Fibroblast of lung (primary cell): Measurements from ENCODE around the gene OLIG3. TPM values are rescaled to one million over a fixed set of nuclear protein-coding genes. Genes with fewer than 3 reads are reported as not detected.

ENCODE experiments used
- DNase-seq, 2 donors: peaks; one replicate each; pipeline versions ENCODE4 v3.0.0 to v3.0.0-alpha.2; 2010; ENCODE audit warnings: low read depth in 2 of 2
- H2AFZ ChIP-seq: 2 replicates; pipeline ENCODE4 v1.5.1; 2012; ENCODE audit warnings: low read length, control low read depth, inconsistent platforms
- H3K27ac ChIP-seq: 2 replicates; pipeline ENCODE4 v1.5.1; 2011; ENCODE audit warnings: low read length, control low read depth; ENCODE audit not compliant: insufficient read depth
- H3K27me3 ChIP-seq: 2 replicates; pipeline ENCODE4 v1.5.1; 2011; ENCODE audit warnings: mild to moderate bottlenecking, low read length; ENCODE audit not compliant: control insufficient read depth, insufficient read depth
- H3K36me3 ChIP-seq: 2 replicates; pipeline ENCODE4 v1.5.1; 2011; ENCODE audit warnings: low read length; ENCODE audit not compliant: control insufficient read depth, insufficient read depth
- H3K4me1 ChIP-seq: 2 replicates; pipeline ENCODE4 v1.5.1; 2011; ENCODE audit warnings: low read length; ENCODE audit not compliant: control insufficient read depth, insufficient read depth; ENCODE audit errors: extremely low read depth
- H3K4me2 ChIP-seq: 2 replicates; pipeline ENCODE4 v1.5.1; 2011; ENCODE audit warnings: low read length, control low read depth; ENCODE audit not compliant: insufficient read depth; ENCODE audit errors: extremely low read depth
- H3K4me3 ChIP-seq, 4 experiments: fragments of 200-600 bp in 1 of 4; sonication (generic) in 1 of 4; replicated peaks in 1 of 4; 2 replicates each; pipeline ENCODE4 v1.5.1; 2011 to 2016; ENCODE audit warnings: low read length in 4 of 4, low read depth in 3 of 4, mild to moderate bottlenecking in 3 of 4, control low read depth in 2 of 4, inconsistent platforms in 1 of 4, mixed read lengths in 1 of 4; ENCODE audit not compliant: insufficient read depth in 1 of 4; ENCODE audit errors: control extremely low read depth in 1 of 4
- H3K79me2 ChIP-seq: 2 replicates; pipeline ENCODE4 v1.5.1; 2012; ENCODE audit warnings: mild to moderate bottlenecking, low read length, inconsistent platforms; ENCODE audit not compliant: control insufficient read depth, insufficient read depth
- H3K9ac ChIP-seq: 2 replicates; pipeline ENCODE4 v1.5.1; 2011; ENCODE audit warnings: mild to moderate bottlenecking, low read length, control low read depth; ENCODE audit not compliant: insufficient read depth
- H3K9me3 ChIP-seq: 2 replicates; pipeline ENCODE4 v1.5.1; 2012; ENCODE audit warnings: low read depth, low read length; ENCODE audit not compliant: control insufficient read depth, insufficient read depth
- H4K20me1 ChIP-seq: 2 replicates; pipeline ENCODE4 v1.5.1; 2011; ENCODE audit warnings: low read length; ENCODE audit not compliant: control insufficient read depth, insufficient read depth; ENCODE audit errors: extremely low read depth
- EZH2 ChIP-seq: IDR thresholded peaks from 2 replicates; pipeline ENCODE4 v1.5.1; 2012; ENCODE audit warnings: low read length, control low read depth, mild to moderate bottlenecking; ENCODE audit errors: missing control alignments
- polyA plus RNA-seq, 2 donors: library from polyadenylated mRNA; depleted of rRNA in 1 of 2; stranded (reverse) in 1 of 2; unstranded in 1 of 2; fragments of >200 nt; gene quantifications; 2 replicates each; pipeline ENCODE4 v1.2.1, GENCODE V29; 2011 to 2012; ENCODE audit warnings: missing spikeins in 1 of 2
- total RNA-seq: library from RNA; depleted of rRNA; stranded (reverse); fragments of >200 nt; gene quantifications from 2 replicates; pipeline ENCODE4 v1.2.1, GENCODE V29; 2014
- TF ChIP-seq, protein P1 (sequence below), 2 donors: IDR thresholded peaks in 1 of 2; conservative IDR thresholded peaks in 1 of 2; 1 replicate in 1 of 2; 2 replicates in 1 of 2; pipeline ENCODE4 v1.5.1; 2011 to 2012; ENCODE audit warnings: low read length in 2 of 2, control low read depth in 1 of 2, inconsistent platforms in 1 of 2, low read depth in 1 of 2, mild to moderate bottlenecking in 1 of 2

The OLIG3 gene
- total and polyA plus RNA-seq, 2 donors (not counting 1 experiment from before 2014, with no cell fraction given) = not detected

DNA sequence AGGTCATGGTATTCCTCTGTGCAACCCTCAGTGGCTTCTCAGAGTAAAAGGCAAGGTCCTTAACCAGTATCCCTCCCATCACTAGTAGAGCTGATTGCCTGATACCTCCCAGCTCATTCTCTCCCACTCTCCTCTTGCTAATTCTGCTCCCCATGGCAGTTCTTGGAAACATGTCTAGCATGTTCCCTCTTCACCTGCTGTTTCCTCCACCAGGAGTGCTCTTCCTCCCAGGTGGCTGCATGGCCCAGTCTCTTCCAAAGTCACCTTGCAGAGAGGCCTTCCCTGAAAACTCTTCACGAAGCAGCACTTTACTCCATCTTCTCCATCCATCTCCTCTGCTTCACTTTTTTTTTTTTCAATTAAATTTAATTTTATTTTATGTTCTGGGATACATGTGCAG is 36.2 kb upstream of the OLIG3 start:
- no peaks in the 10 kb centered on the region for H3K36me3 ChIP-seq
- H2AFZ ChIP-seq = no peak overlapping the region
- no peak overlapping the region for H3K9ac ChIP-seq
- H3K27me3 ChIP-seq = no peaks in the 10 kb centered on the region
- no peaks in the 10 kb centered on the region for H4K20me1 ChIP-seq
- H3K27ac ChIP-seq = no peak overlapping the region
- no peak overlapping the region for H3K4me2 ChIP-seq
- TF ChIP-seq, protein P1, sequence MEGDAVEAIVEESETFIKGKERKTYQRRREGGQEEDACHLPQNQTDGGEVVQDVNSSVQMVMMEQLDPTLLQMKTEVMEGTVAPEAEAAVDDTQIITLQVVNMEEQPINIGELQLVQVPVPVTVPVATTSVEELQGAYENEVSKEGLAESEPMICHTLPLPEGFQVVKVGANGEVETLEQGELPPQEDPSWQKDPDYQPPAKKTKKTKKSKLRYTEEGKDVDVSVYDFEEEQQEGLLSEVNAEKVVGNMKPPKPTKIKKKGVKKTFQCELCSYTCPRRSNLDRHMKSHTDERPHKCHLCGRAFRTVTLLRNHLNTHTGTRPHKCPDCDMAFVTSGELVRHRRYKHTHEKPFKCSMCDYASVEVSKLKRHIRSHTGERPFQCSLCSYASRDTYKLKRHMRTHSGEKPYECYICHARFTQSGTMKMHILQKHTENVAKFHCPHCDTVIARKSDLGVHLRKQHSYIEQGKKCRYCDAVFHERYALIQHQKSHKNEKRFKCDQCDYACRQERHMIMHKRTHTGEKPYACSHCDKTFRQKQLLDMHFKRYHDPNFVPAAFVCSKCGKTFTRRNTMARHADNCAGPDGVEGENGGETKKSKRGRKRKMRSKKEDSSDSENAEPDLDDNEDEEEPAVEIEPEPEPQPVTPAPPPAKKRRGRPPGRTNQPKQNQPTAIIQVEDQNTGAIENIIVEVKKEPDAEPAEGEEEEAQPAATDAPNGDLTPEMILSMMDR (conservative IDR thresholded peaks at IDR 0.05 in 1 of 2, IDR thresholded peaks at IDR 0.05 in 1 of 2; ENCODE audit: low read depth in 1 of 2, low read length in 2 of 2) = no peak
- TF ChIP-seq EZH2 = no peak
- no peaks in the 10 kb centered on the region for H3K79me2 ChIP-seq
- no peak for DNase-seq
- no peaks in the 10 kb centered on the region for H3K4me1 ChIP-seq
- H3K9me3 ChIP-seq = no peaks in the 10 kb centered on the region
- no peak overlapping the region for H3K4me3 ChIP-seq

DNA sequence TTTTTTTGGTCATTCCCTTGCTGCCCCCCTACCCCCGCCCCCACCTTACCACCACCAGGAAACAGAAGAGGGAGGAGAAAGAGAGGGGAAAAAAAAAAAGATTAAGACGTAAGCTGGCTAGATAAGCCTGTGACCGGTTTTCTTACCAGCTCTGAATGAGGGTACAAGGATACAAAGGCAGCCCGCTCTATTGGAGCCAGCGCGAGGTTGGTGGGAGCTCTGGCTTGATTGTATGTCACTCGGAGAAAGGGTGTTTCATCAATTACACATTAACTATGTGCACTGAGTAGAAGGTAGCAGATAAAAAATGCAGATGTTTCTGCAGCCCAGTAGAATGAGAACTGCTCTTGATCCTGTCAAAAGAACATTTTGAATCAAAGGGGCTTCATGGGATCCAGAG is 28.6 kb upstream of the OLIG3 start:
- Histone ChIP-seq H2AFZ (no peak overlapping the region), H3K9ac (no peak overlapping the region), H3K79me2 (no peaks in the 10 kb centered on the region), H3K27ac (no peak overlapping the region), H3K27me3 (peaks cover 3% of the 10 kb centered on the region), H3K4me1 (no peaks in the 10 kb centered on the region), H3K4me3 (no peak overlapping the region), H3K9me3 (no peaks in the 10 kb centered on the region), H4K20me1 (no peaks in the 10 kb centered on the region), H3K4me2 (no peak overlapping the region), H3K36me3 (no peaks in the 10 kb centered on the region)
- TF ChIP-seq, protein P1 (conservative IDR thresholded peaks at IDR 0.05 in 1 of 2, IDR thresholded peaks at IDR 0.05 in 1 of 2; ENCODE audit: low read depth in 1 of 2, low read length in 2 of 2) = no peak
- TF ChIP-seq EZH2 = no peak
- no peak for DNase-seq

DNA sequence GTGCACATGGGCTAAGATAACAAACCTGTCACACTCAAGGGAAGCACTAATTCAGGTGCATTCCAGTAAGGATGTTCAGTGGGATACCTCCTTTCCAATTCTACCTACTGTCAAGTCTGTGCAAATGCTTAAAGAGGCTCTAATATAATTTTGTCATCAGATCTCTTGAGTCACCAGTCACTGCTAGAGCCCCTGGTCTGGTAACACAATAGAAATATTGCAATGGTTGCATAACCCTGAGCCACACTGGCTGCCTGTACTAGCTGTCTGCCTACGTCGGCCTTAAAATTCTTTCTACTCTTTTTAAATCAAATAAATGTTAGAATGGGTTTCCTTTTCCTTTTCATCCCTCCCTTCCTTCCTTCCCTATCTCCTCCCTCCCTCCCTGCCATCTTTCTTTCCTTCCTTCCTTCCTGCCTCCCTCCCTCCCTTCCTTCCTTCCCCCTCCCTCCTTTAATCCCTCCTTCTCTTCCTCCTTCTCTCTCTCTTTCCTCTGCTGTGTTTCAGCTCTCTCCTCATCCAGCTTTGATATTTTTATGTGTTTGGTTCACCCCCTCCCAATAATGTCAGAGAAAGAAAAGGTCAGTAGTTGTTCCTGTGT is 28.1 kb upstream of the OLIG3 start:
- H3K27ac ChIP-seq = no peak overlapping the region
- no peak overlapping the region for H3K4me2 ChIP-seq
- no peak for DNase-seq
- peaks cover 3% of the 10 kb centered on the region for H3K27me3 ChIP-seq
- H3K4me1 ChIP-seq = no peaks in the 10 kb centered on the region
- H3K9me3 ChIP-seq = no peaks in the 10 kb centered on the region
- TF ChIP-seq, protein P1 (conservative IDR thresholded peaks at IDR 0.05 in 1 of 2, IDR thresholded peaks at IDR 0.05 in 1 of 2; ENCODE audit: low read depth in 1 of 2, low read length in 2 of 2) = no peak
- TF ChIP-seq EZH2 = no peak
- no peak overlapping the region for H3K9ac ChIP-seq
- no peaks in the 10 kb centered on the region for H3K79me2 ChIP-seq
- no peak overlapping the region for H2AFZ ChIP-seq
- H3K36me3 ChIP-seq = no peaks in the 10 kb centered on the region
- no peak overlapping the region for H3K4me3 ChIP-seq
- H4K20me1 ChIP-seq = no peaks in the 10 kb centered on the region
